GM13977 (cell line): Measurements from ENCODE around the gene SERPINA12.

Source experiments
- DNase-seq: peaks from one replicate; pipeline ENCODE4 v3.0.0; 2012; ENCODE audit warnings: low spot score
- in situ Hi-C: fragments of 300-500 bp; cut with MboI; formaldehyde crosslinking; loops from one replicate; pipeline ENCODE4 v1.12.0; 2022; ENCODE audit warnings: low sequenced_read_pairs, low pct_unique_long_range_greater_than_20kb, mixed read lengths, inconsistent platforms; ENCODE audit not compliant: unreplicated experiment
- TF ChIP-seq, protein P1 (sequence below): IDR thresholded peaks from 2 replicates; pipeline ENCODE4 v1.5.1; 2012; ENCODE audit warnings: mild to moderate bottlenecking, control low read depth; ENCODE audit not compliant: insufficient read depth; ENCODE audit errors: extremely low read depth, missing control alignments

SERPINA12 gene

DNA sequence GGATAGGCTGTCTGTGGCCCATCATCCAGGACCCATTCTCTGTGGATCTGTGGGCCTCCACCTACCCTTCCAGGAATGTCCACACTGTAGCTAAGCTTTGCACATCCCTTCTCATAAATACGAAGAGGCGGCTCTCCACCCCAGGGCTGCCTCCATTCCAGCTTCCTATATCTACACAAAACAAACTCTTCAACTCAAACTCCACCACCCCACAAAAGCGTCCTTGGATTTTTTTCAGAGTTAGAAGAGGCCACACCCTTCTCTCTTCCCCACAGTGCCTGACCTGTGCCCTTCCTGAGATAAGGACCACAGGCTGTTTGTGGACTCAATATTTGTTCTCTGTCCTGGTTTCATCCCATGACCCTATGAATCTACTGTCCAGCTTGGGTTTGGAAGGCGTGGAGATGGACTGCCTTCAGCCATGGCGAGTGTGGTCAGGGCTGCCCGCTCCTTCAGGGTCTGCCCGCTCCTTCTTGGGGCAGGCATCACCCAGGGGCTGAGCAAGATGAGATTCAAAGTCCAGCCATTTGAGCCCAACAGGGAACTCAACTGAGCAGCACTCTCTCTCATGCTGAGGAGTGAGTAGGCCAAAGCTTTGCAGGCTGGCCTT, 13.0 kb upstream of the SERPINA12 start:
- no peak for DNase-seq
- in situ Hi-C loops = no loop called here
- TF ChIP-seq, protein P1, sequence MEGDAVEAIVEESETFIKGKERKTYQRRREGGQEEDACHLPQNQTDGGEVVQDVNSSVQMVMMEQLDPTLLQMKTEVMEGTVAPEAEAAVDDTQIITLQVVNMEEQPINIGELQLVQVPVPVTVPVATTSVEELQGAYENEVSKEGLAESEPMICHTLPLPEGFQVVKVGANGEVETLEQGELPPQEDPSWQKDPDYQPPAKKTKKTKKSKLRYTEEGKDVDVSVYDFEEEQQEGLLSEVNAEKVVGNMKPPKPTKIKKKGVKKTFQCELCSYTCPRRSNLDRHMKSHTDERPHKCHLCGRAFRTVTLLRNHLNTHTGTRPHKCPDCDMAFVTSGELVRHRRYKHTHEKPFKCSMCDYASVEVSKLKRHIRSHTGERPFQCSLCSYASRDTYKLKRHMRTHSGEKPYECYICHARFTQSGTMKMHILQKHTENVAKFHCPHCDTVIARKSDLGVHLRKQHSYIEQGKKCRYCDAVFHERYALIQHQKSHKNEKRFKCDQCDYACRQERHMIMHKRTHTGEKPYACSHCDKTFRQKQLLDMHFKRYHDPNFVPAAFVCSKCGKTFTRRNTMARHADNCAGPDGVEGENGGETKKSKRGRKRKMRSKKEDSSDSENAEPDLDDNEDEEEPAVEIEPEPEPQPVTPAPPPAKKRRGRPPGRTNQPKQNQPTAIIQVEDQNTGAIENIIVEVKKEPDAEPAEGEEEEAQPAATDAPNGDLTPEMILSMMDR = no peak

DNA sequence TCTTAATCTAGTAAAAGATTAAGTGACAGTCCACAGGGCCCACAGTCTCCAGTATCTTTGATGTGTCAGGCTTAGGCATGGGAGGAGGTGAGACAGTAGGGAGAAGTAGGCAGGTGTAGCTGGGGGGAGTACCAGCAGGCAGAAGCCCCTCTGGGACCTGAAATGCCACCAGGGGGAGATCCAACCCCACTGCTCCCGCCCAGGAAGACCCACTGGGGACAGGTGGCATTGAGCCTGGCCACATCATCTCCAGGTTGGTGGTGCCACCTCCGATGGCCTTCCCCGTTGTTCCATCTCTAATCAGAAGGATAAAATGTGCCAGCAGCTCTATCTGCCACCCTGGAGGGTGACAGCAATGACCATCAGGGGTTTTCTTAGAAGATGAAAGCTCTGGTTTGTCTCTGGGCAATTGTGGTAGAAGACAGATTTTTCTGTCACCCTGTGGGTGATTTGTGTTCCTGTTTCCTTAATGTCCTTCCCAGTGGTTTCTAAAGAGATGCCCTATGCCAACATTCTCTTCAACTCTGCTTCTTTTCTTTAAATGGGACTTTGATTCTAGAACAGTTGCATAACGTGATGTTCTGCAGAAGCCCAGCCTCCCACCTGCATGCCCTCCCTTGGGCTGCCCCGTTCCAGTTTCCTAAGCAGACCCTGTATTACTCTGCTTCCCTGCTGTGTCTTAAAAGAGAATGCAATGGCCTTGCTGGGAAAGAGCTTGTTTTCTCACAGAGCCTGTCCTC, 12.3 kb upstream of the SERPINA12 start:
- in situ Hi-C loops = no loop called here
- TF ChIP-seq, protein P1 = no peak
- DNase-seq = no peak

DNA sequence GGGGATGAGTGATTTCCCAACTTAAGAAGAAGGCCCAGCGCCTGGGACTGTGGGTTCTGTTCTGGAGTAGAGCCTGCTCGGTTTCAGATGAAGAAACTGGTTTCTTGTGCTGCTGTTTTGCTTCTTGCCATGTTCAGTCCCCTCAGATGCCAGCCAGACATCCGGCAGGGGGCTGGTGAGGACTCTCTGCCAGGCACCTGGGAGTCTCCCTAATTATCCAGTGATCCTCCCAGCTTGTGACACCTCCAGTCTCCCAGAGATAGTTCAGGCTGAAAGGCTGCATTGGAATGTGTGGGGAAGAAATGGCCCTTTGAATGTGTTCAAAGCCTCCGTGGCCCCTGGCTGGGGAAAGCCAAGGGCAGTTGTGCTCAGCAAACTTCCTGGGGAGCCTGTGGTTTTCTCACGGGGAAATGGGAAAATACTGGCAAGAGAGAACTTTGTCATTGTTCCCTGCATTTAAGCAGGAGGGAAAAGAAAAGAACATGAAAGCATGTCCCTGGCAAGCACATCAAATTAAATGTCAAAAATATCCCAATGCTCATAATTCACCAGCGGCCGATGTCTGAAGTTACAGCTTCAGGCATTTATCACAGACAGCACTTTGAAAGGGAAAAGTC, 8.5 kb upstream of the SERPINA12 start:
- no peak for DNase-seq
- TF ChIP-seq, protein P1 = no peak
- in situ Hi-C loops = no loop called here

DNA sequence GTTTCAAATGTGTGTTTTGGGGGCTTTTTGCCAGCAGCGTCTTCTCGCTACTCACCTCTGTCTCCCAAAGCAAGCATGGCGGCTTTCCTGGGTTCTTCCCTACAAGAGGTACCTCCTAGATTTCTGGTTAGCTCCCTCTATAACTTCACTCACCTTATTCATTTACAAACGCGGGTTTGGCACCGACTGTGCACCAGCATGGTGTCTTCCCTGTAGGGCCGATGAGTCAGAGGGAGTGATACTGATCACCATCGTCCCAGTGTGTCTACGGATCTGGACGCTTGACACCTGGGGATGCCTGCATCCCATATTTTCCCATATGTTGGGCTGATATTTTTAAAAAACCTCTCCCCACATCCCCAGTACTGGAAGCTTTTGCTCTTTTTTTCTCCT, 8.0 kb upstream of the SERPINA12 start:
- no peak for DNase-seq
- TF ChIP-seq, protein P1 = no peak
- in situ Hi-C loops = no loop called here

DNA sequence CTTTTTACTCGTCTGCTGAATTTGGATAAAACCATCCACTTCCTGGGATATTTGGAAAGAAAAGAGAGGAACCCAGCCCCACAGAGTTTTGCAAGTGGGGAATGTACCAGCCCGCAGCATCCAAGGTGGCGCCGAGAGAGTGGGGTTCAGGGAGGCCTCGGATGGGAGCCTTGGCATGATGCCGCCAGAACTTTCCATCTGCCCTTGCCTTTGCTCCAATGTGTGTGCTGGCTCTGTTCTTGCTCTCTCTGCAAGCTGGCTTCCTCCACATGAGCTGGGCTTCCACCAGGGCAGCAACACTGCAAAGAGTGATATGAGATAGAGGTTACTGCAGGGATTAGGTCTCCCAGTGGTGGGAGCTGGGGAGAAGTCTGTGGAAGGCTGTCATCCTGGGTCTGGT, 6.6 kb upstream of the SERPINA12 start:
- DNase-seq = no peak
- in situ Hi-C loops = no loop called here
- TF ChIP-seq, protein P1 = no peak

DNA sequence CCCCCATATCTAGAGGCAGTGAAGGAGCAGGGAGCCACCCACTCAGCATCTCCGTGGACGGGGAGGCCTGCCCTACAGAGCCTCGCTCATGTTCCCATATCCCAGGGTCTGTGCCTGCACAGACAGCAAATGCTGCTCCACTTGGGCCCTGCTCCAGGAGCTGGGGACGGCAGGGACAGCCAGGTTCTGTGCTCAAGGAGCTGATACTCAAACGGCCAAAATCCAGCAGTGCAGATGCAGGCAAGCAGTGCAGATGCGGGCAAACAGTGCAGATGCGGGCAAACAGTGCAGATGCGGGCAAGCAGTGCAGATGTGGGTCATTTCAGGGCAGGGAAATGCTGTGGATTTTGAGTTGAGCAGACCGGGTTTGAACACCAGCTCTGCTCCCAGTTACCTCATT, 6.2 kb upstream of the SERPINA12 start:
- in situ Hi-C loops = no loop called here
- TF ChIP-seq, protein P1 = no peak
- no peak for DNase-seq
